Sigmoid colon (tissue), 7 donors: ENCODE data around the gene ADD2. TPM values are rescaled to one million over a fixed set of nuclear protein-coding genes. Genes with fewer than 3 reads are reported as not detected.

Experiments
- DNase-seq: peaks from one replicate; pipeline ENCODE4 v3.0.0-alpha.2; 2019
- H3K27ac ChIP-seq, 4 donors: fragments of 200-600 bp; sonication (generic); one replicate each; pipeline ENCODE4 v1.5.1; 2016 to 2019; ENCODE audit warnings: mild to moderate bottlenecking in 1 of 4
- H3K27me3 ChIP-seq, 3 donors: fragments of 200-600 bp; sonication (generic); one replicate each; pipeline ENCODE4 v1.5.1; 2019; ENCODE audit warnings: mild to moderate bottlenecking in 1 of 3
- H3K36me3 ChIP-seq, 4 donors: fragments of 200-600 bp; sonication (generic); one replicate each; pipeline ENCODE4 v1.5.1; 2016 to 2019
- H3K4me1 ChIP-seq, 4 donors: fragments of 200-600 bp; sonication (generic); one replicate each; pipeline ENCODE4 v1.5.1; 2017 to 2019
- H3K4me3 ChIP-seq, 4 donors: fragments of 200-600 bp; sonication (generic); one replicate each; pipeline ENCODE4 v1.5.1; 2017 to 2019; ENCODE audit warnings: mild to moderate bottlenecking in 2 of 4, moderate library complexity in 1 of 4
- H3K9me3 ChIP-seq, 4 donors: fragments of 200-600 bp in 3 of 4; sonication (generic) in 3 of 4; one replicate each; pipeline versions ENCODE4 v1.5.1 to v1.6.1; 2013 to 2019
- EP300 ChIP-seq, 4 donors: sonication (generic); formaldehyde crosslinking; IDR thresholded peaks; one replicate each; pipeline ENCODE4 v1.6.1; 2017; ENCODE audit warnings: antibody characterized with exemption in 4 of 4
- POLR2A ChIP-seq, 2 donors: fragments of 450-650 bp; IDR thresholded peaks; one replicate each; pipeline ENCODE4 v1.6.1; 2016; ENCODE audit warnings: antibody characterized with exemption in 2 of 2, mild to moderate bottlenecking in 2 of 2, moderate library complexity in 2 of 2
- POLR2AphosphoS5 ChIP-seq, 4 donors: sonication (generic); formaldehyde crosslinking; IDR thresholded peaks; one replicate each; pipeline ENCODE4 v1.6.1; 2017; ENCODE audit warnings: antibody characterized with exemption in 4 of 4
- WGBS, 2 donors: extraction: QIAGEN DNeasy Blood & Tissue Kit; methylation state at CpG; one replicate each; pipeline ENCODE4 v1.1.7; 2013; 5-methylcytosine and 5-hydroxymethylcytosine counted together
- intact Hi-C: fragments of 100-400 bp; cut with DNase I; formaldehyde crosslinking; loops from one replicate; pipeline ENCODE4 v1.15.1; 2023
- polyA plus RNA-seq, 3 donors: library from polyadenylated mRNA; stranded (reverse); fragments of 200-250 nt; gene quantifications; one replicate each; pipeline ENCODE4 v1.2.3, GENCODE V29; 2013
- total RNA-seq, 4 donors: library from RNA; depleted of rRNA; stranded (reverse); fragments of >200 nt; gene quantifications; one replicate each; pipeline ENCODE4 v1.1.0, GENCODE V29; 2016
- TF ChIP-seq, protein P1 (sequence below), 4 experiments: fragments of 450-650 bp in 3 of 4; fragments of 200-600 bp in 1 of 4; IDR thresholded peaks; one replicate each; pipeline ENCODE4 v1.5.1; 2016 to 2019; ENCODE audit warnings: antibody characterized with exemption in 4 of 4, mild to moderate bottlenecking in 3 of 4, moderate library complexity in 2 of 4
- donor health status: healthy with polysubstance abuse.
- donor health status: Bipolar disorder and iron deficiency.
- donor health status: healthy.

ADD2 gene
- total and polyA plus RNA-seq, 7 donors, result under 0.01 to 5.8 (median 3.2) TPM; not detected in 1

DNA sequence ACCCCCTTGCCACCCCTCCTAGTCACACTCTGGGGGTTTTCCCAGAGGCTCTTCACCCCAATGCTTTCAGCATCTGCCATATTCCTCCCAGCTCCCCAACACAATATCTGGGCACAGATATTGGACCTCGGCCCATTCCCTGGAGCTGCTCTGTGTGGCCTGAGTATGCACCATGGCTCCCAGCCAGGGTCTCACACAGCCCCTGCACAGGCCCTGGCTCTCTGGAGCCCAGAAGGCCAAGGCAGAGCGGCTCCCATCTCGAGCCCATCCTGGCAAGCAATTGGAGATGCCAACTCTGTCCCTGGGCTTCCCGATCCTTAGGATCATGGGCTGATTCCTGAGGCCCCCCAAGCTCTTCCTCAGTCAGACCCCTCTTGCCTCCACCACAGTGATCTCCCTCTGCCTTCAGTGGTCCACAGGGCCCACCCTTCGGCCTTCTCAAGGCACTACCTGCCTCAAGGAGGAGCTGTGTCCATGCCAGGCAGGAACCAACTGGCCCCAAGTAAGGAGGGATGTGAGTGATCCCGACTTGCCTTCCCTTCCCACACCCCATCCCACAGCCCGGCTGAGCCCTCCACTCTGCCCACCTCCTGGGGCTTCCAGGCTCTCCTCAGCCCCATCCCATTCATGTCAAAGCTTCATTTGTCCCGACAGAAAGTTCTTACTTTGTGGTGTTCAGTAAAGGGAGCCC, 62.7 kb downstream of the ADD2 start:
- Histone ChIP-seq H3K9me3 (no peaks in the 10 kb centered on the region), H3K27me3 (no peaks in the 10 kb centered on the region), H3K36me3 (no peaks in the 10 kb centered on the region), H3K4me1 (no peaks in the 10 kb centered on the region), H3K4me3 (no peak overlapping the region), H3K27ac (no peak overlapping the region)
- peak; percentile 39 for DNase-seq
- TF ChIP-seq, protein P1, sequence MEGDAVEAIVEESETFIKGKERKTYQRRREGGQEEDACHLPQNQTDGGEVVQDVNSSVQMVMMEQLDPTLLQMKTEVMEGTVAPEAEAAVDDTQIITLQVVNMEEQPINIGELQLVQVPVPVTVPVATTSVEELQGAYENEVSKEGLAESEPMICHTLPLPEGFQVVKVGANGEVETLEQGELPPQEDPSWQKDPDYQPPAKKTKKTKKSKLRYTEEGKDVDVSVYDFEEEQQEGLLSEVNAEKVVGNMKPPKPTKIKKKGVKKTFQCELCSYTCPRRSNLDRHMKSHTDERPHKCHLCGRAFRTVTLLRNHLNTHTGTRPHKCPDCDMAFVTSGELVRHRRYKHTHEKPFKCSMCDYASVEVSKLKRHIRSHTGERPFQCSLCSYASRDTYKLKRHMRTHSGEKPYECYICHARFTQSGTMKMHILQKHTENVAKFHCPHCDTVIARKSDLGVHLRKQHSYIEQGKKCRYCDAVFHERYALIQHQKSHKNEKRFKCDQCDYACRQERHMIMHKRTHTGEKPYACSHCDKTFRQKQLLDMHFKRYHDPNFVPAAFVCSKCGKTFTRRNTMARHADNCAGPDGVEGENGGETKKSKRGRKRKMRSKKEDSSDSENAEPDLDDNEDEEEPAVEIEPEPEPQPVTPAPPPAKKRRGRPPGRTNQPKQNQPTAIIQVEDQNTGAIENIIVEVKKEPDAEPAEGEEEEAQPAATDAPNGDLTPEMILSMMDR (IDR thresholded peaks at IDR 0.05), result no peak
- TF ChIP-seq EP300 (IDR thresholded peaks at IDR 0.05) (no peak), POLR2A (IDR thresholded peaks at IDR 0.05) (no peak), POLR2AphosphoS5 (IDR thresholded peaks at IDR 0.05) (no peak)
- intact Hi-C loops, result no loop called here
- 78 to 84% methylated on average over 8 of the region's 8 CpGs for WGBS, 2 donors

DNA sequence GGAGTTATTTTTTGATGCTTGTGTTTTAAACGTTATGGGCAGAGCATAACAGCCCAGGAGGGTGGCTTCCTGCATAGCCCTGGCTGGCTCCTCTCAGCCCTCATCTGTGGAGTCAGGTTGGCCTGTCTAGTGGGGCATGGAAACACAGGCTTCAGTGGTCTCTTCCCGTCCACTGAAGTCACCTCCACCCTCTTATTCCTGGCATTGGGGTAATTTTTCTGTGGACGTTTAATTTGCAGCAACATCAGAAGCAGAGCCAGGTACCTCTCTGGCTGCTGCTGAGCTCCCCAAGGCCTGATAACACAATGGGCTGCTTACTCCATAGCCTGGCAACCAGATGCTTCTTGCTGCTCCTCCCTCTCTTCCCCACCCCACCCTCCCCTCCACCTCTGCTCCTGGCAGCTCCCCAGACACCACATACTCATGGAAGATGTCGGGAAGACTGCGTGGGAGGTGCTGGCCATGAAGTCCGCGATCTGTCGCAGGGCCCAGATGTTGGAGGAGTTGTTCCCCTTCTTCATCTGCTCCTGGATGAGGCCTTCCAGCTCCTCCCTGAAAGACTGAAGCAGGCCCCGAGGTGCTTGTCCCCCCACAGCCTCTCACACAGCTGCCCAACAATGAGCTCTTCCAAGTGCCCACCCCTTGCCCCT, 64.0 kb downstream of the ADD2 start:
- H3K4me1 ChIP-seq, result no peaks in the 10 kb centered on the region
- no peak overlapping the region for H3K4me3 ChIP-seq
- TF ChIP-seq EP300 (IDR thresholded peaks at IDR 0.05), result no peak
- TF ChIP-seq, protein P1 (IDR thresholded peaks at IDR 0.05), result no peak
- TF ChIP-seq POLR2A (IDR thresholded peaks at IDR 0.05), result no peak
- TF ChIP-seq POLR2AphosphoS5 (IDR thresholded peaks at IDR 0.05), result no peak
- WGBS, 2 donors, result 76 to 82% methylated on average over 9 of the region's 9 CpGs
- DNase-seq, result peak; percentile 45
- H3K27me3 ChIP-seq, result no peaks in the 10 kb centered on the region
- intact Hi-C loops, result no loop called here
- H3K27ac ChIP-seq, result no peak overlapping the region
- no peaks in the 10 kb centered on the region for H3K36me3 ChIP-seq
- H3K9me3 ChIP-seq, result no peaks in the 10 kb centered on the region

DNA sequence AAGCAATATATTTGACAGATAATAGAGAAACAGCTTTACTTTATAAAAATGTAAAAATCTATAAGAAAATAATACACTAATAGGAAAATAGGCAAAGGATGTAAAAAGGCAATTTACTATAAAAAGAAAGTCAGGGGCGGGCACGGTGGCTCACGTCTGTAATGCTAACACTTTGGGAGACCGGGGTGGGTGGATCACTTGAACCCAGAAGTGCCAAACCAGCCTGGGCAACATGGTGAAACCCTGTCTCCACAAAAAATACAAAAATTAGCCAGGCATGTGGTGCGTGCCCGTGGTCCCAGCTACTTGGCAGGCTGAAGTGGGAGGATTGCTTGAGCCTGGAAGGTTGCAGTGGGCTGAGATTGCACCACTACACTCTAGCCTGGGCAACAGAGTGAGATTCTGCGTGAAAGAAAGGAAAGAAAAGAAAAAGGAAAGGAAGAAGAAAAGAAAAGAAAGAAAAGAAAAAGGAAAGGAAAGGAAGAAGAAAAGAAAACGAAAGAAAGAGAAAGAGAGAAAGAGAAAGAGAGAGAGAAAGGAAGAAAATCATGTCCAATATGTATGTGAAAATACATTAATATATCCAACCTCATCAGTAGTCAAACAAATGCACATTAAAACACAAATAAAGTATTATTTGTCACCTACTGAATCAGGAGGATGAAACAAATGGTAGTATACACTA, 65.1 kb downstream of the ADD2 start:
- Histone ChIP-seq H3K27ac (no peak overlapping the region), H3K4me3 (no peak overlapping the region), H3K36me3 (no peaks in the 10 kb centered on the region), H3K4me1 (no peaks in the 10 kb centered on the region), H3K27me3 (no peaks in the 10 kb centered on the region), H3K9me3 (no peaks in the 10 kb centered on the region)
- 86 to 91% methylated on average over 8 of the region's 8 CpGs for WGBS, 2 donors
- peak; percentile 46 for DNase-seq
- TF ChIP-seq POLR2AphosphoS5 (IDR thresholded peaks at IDR 0.05) (no peak), EP300 (IDR thresholded peaks at IDR 0.05) (no peak), POLR2A (IDR thresholded peaks at IDR 0.05) (no peak)
- TF ChIP-seq, protein P1 (IDR thresholded peaks at IDR 0.05), result no peak
- intact Hi-C loops, result no loop called here

DNA sequence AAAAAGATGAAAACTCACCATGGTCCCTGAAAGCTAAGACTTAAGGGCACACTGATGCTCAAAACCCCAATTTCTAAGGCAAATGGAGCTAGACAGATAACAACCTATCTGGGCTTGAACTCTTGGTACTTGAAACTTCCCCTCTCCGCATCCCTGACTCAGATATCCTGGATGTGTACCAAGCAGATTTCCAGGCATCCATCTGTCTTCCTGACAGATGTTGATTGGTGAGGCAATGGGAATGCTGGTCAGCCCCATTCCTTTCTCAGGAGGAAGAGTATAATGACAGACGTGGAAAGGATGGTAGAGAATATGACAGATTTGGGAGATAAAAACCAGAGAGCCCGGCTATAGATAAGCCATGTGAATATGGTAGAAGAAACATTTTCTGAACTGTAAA, 69.2 kb downstream of the ADD2 start:
- no peak for DNase-seq

More for the DNA sequence above, 69.2 kb downstream of the ADD2 start:
- Histone ChIP-seq H3K4me1 (no peaks in the 10 kb centered on the region), H3K4me3 (no peak overlapping the region), H3K27me3 (no peaks in the 10 kb centered on the region), H3K27ac (no peak overlapping the region), H3K9me3 (no peaks in the 10 kb centered on the region), H3K36me3 (no peaks in the 10 kb centered on the region)
- intact Hi-C loops, result no loop called here
- 82 to 83% methylated on average over 3 of the region's 3 CpGs for WGBS, 2 donors
- TF ChIP-seq, protein P1 (IDR thresholded peaks at IDR 0.05), result no peak
- TF ChIP-seq POLR2A (IDR thresholded peaks at IDR 0.05) (no peak), EP300 (IDR thresholded peaks at IDR 0.05) (no peak), POLR2AphosphoS5 (IDR thresholded peaks at IDR 0.05) (no peak)
